Left lung (tissue), 10 donors: ENCODE measurements around the gene TEX51. TPM values are rescaled to one million over a fixed set of nuclear protein-coding genes. Genes with fewer than 3 reads are reported as not detected.

Experiments
- ATAC-seq: fragments of 200-7000 bp; cut with Tn5 transposase; one replicate; pipeline ENCODE4 v1.9.1; 2020; ENCODE audit warnings: moderate library complexity
- DNase-seq, 4 donors: peaks; one replicate each; pipeline ENCODE4 v3.0.0-alpha.2; 2013 to 2020
- H3K27ac ChIP-seq, 2 donors: fragments of 200-600 bp; sonication (generic) in 1 of 2; one replicate each; pipeline versions ENCODE4 v1.5.0 to v1.8.0; 2020 to 2021
- H3K27me3 ChIP-seq, 2 donors: fragments of 200-600 bp; sonication (generic) in 1 of 2; one replicate each; pipeline versions ENCODE4 v1.5.0 to v1.8.0; 2020 to 2021
- H3K36me3 ChIP-seq, 2 donors: fragments of 200-600 bp; sonication (generic) in 1 of 2; one replicate each; pipeline versions ENCODE4 v1.5.0 to v1.8.0; 2020 to 2021
- H3K4me1 ChIP-seq, 2 donors: fragments of 200-600 bp; one replicate each; pipeline ENCODE4 v1.8.0; 2021
- H3K4me3 ChIP-seq, 2 donors: fragments of 200-600 bp; sonication (generic) in 1 of 2; one replicate each; pipeline versions ENCODE4 v1.5.0 to v1.8.0; 2020 to 2021; ENCODE audit warnings: mild to moderate bottlenecking in 1 of 2
- H3K9me3 ChIP-seq, 2 donors: fragments of 200-600 bp; sonication (generic) in 1 of 2; one replicate each; pipeline versions ENCODE4 v1.5.0 to v1.8.0; 2020 to 2021
- CTCF ChIP-seq, 2 donors: fragments of 200-600 bp; sonication (generic) in 1 of 2; IDR thresholded peaks; one replicate each; pipeline versions ENCODE4 v1.5.0 to v1.8.0; 2021; ENCODE audit warnings: antibody characterized with exemption in 2 of 2
- intact Hi-C, 2 donors: fragments of 100-400 bp; cut with DNase I; formaldehyde crosslinking; loops; one replicate each; pipeline versions ENCODE4 v1.11.2 to v1.14.2; 2022
- polyA plus RNA-seq, 6 donors: library from polyadenylated mRNA; unstranded; fragments of 120-200 nt; gene quantifications; one replicate each; pipeline ENCODE4 v1.2.1, GENCODE V29; 2013; ENCODE audit not compliant: insufficient read length in 6 of 6
- total RNA-seq, 2 donors: library from RNA; stranded (reverse); fragmentation: NEBNext Ultra II Directional; extraction: Animal tissue kit (Norgen Biotek cat#: 25700); gene quantifications; one replicate each; pipeline ENCODE4 v1.2.1, GENCODE V29; 2021
- donor health status: DM: no; HTN: yes; CAD: no.
- donor health status: DM: no; HTN: no; CAD: no.

The TEX51 gene
- total and polyA plus RNA-seq, 8 donors = not detected

GRCh38 chr2:126876631-126877030 lies 22.1 kb upstream of the TEX51 start:
- Histone ChIP-seq H3K9me3 (peaks cover 0 to 30% of the 10 kb centered on the region in 2 donors), H3K27me3 (peaks cover 0 to 2% of the 10 kb centered on the region in 2 donors), H3K4me1 (no peaks in the 10 kb centered on the region), H3K4me3 (no peak overlapping the region), H3K36me3 (no peaks in the 10 kb centered on the region), H3K27ac (no peak overlapping the region)
- ATAC-seq (no peak), DNase-seq (no peak)
- no peak for TF ChIP-seq CTCF (IDR thresholded peaks at IDR 0.05)
- intact Hi-C loops = no loop called here

GRCh38 chr2:126877041-126877440 lies 21.6 kb upstream of the TEX51 start:
- no peaks in the 10 kb centered on the region for H3K36me3 ChIP-seq
- ATAC-seq = no peak
- TF ChIP-seq CTCF (IDR thresholded peaks at IDR 0.05) = no peak
- peaks cover 0 to 3% of the 10 kb centered on the region in 2 donors for H3K27me3 ChIP-seq
- intact Hi-C loops = no loop called here
- no peaks in the 10 kb centered on the region for H3K4me1 ChIP-seq
- no peak overlapping the region for H3K27ac ChIP-seq
- H3K9me3 ChIP-seq = peaks cover 0 to 30% of the 10 kb centered on the region in 2 donors
- no peak for DNase-seq
- H3K4me3 ChIP-seq = no peak overlapping the region

GRCh38 chr2:126877861-126878565 lies 20.7 kb upstream of the TEX51 start:
- DNase-seq (no peak), ATAC-seq (no peak)
- H3K27ac ChIP-seq = no peak overlapping the region
- intact Hi-C loops = no loop called here
- H3K4me1 ChIP-seq = no peaks in the 10 kb centered on the region
- peaks cover 0 to 3% of the 10 kb centered on the region in 2 donors for H3K27me3 ChIP-seq
- no peak overlapping the region for H3K4me3 ChIP-seq
- H3K36me3 ChIP-seq = no peaks in the 10 kb centered on the region
- H3K9me3 ChIP-seq = peaks cover 0 to 30% of the 10 kb centered on the region in 2 donors
- TF ChIP-seq CTCF (IDR thresholded peaks at IDR 0.05) = no peak

- no peak for DNase-seq
- Histone ChIP-seq H3K4me1 (no peaks in the 10 kb centered on the region), H3K4me3 (no peak overlapping the region), H3K27me3 (peaks cover 0 to 3% of the 10 kb centered on the region in 2 donors), H3K9me3 (peaks cover 0 to 30% of the 10 kb centered on the region in 2 donors), H3K27ac (no peak overlapping the region), H3K36me3 (no peaks in the 10 kb centered on the region)
- no peak for TF ChIP-seq CTCF (IDR thresholded peaks at IDR 0.05)
- no peak for ATAC-seq
- intact Hi-C loops = no loop called here
These were observed 20.1 kb upstream of the TEX51 start for GRCh38 chr2:126878601-126879000.

- intact Hi-C loops = no loop called here
- peaks cover 0 to 3% of the 10 kb centered on the region in 2 donors for H3K27me3 ChIP-seq
- no peaks in the 10 kb centered on the region for H3K4me1 ChIP-seq
- H3K27ac ChIP-seq = no peak overlapping the region
- ATAC-seq = no peak
- no peak for DNase-seq
- no peak for TF ChIP-seq CTCF (IDR thresholded peaks at IDR 0.05)
- no peak overlapping the region for H3K4me3 ChIP-seq
- H3K36me3 ChIP-seq = no peaks in the 10 kb centered on the region
- peaks cover 0 to 23% of the 10 kb centered on the region in 2 donors for H3K9me3 ChIP-seq
These were observed 19.1 kb upstream of the TEX51 start for GRCh38 chr2:126879348-126880298.
